Hematopoietic multipotent progenitor cell treated with erythropoietin and hydrocortisone succinate and interleukin-3 and kit ligand, for 4 days (in vitro differentiated cells): ENCODE measurements around the gene TCP10L.
"Not testable (repeated sequence)": the region's sequence is repeated elsewhere in the genome, so short reads cannot be mapped to it uniquely, and the experiment has no call there.

Experiments
- DNase-seq: peaks from one replicate; pipeline ENCODE4 v3.0.0-alpha.2; 2015

Gene TCP10L

DNA sequence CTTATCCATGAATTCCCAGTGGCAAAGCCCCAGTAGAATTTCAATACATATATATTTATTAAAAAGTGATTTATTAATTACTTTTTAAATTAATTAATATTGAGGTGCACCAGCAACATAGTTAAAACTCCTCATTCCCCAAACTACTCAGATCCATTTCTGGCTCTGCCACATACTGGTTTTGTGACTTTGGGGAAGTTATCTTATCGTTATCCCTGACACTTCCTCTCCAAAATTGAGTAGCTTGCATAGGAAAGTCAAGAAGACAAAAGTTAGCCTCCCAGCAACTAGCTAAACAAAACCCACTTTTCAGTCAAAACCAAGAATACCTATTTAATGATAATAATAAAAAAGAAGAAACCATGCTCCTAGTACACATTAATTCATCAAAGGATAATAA lies 35.9 kb downstream of the TCP10L start:
- peak; percentile 72 for DNase-seq

DNA sequence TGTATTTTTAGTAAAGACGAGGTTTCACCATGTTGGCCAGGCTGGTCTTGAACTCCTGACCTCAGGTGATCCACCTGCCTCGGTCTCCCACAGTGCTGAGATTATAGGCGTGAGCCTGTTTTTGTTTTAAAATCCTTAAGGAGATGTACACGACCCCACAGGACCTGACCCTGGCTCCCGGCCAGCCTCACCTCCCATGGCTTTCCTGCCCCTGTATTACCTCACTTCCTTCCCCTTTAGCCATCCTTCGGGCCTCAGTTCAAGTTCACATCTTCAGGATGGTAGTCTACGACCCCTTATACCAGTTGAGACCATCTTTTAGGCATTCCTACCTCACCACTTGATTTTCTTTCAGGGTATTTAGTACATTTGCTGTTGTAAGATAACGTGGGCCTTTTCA lies 36.3 kb downstream of the TCP10L start:
- no peak for DNase-seq

DNA sequence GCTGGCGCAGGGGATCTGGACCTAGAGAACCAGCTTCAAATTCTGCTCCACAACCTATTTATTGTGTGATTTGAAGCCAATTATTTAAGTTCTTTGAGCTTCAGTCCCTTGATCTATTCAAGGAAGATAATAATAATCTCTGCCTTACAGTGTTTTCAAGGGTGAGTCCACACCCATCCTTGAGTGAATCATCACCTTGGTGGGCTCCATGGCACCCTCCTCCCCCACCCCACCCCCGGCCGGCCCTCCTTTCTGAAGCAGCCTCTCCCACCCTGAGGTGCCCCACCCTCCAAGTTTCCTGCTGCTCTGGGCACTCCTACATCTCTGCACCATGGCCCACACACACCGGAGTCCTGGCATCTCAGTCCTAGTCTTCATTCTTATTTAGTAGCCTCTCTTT lies 38.3 kb downstream of the TCP10L start:
- peak; percentile 89 for DNase-seq

DNA sequence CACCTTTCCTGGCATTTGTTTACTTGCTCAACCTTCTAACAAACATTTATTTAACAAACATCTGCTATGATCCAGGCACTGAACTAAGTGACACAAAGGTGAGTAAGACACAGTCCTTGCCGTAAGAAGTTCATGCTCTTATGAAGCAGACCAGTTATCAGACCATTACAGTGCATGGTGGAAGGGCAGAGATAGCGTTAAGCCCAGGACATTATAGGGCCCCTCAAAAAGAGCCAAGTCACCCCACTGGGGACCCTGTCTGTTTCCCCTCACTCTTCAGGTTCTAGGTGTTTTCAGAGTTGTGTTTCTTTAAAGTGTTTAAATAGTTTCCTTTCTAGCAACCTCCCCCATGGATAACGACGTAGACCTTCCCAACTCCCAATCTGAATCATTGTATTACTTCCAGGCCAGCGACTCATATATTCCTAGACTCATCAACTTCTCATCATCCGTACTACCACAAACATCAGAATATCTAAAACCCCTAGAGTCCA lies 39.3 kb downstream of the TCP10L start:
- peak; percentile 80 for DNase-seq

DNA sequence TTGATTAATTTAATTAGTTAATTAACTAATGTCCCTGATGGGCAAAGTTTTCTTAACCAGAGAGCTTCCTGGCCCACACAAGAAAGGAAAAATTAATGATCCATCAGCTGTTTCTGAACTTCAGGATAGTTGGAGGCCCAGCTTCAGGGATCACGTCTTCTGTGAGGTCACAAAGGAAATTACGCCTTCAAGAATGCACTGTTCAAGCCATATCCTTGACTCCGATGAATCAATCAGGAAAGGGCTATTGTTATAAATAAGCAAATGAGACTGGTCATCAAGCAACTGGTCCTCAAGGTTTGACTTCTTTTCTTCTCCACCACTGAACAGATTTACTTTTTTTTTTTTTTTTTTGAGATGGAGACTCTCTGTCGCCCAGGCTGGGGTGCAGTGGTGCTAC lies 40.6 kb downstream of the TCP10L start:
- no peak for DNase-seq

DNA sequence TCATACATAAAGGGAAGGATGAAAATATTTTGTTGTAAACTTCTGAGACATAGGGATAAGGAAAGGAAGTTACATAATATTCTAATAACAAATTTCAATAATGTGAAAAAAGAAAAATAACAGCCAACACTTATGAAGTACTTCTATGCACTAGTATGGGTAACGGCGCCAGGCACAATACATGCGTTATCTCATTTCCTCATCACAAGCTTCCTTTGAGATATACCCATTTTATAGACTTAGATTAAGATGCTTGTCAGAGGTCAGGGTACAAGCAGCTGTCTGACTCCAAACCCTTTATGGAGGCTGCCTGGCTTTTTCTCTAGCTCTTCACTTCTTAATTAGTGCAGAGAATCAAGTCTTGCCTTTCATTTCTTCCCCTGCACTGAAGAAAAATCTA lies 41.3 kb downstream of the TCP10L start:
- no peak for DNase-seq

DNA sequence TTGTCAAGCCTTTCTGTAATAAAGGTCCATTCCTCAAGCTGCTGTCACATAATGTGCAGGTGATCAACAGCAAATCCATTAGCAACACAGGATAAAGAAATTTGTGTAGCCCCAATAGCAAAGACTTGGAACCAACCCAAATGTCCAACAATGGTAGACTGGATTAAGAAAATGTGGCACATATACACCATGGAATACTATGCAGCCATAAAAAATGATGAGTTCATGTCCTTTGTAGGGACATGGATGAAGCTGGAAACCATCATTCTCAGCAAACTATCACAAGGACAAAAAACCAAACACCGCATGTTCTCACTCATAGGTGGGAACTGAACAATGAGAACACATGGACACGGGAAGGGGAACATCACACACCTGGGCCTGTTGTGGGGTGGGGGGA lies 42.3 kb downstream of the TCP10L start:
- DNase-seq = not testable (repeated sequence)

DNA sequence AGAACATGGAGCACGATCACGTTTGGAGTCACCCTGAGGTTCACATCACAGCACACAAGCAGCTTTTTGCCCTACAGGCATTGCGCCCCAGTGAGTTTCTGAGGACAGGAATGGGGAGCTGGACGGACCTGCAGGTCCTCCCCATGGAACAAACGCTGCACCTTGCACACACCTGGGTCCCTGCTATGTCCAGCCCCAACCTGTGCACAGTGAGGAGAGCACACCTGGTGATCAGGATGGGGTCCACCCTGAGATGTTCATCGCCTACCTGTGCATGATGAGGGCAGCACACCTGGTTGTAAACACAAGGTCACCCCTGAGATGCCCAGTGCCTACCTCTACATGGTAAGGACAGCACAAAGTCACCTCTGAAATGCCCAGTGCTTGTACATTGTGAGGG lies 45.9 kb downstream of the TCP10L start:
- no peak for DNase-seq

DNA sequence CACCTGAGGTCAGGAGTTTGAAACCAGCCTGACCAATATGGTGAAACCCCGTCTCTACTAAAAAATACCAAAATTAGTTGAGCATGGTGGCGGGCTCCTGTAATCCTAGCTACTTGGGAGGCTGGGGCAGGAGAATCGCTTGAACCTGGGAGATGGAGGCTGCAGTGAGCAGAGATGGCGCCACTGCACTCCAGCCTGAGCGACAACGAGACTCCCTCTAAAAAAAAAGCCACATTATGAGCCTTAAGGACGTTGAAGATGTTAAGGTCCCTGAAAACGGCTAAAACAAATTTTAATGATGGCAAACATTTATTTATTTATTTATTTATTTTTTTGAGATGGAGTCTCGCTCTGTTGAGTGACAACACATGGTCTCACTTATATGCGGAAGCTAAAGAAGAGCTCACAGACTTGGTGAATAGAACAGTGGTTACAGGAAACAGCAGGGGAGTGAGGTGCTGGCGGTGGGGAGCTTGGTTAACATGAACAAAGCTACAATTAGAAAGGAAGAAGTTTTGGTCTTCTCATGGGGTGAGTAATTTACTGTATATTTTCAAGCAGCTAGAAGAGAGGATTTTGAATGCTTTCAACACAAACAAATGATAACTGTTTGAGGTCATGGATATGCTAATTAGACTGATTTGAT lies 47.1 kb downstream of the TCP10L start:
- DNase-seq = no peak

DNA sequence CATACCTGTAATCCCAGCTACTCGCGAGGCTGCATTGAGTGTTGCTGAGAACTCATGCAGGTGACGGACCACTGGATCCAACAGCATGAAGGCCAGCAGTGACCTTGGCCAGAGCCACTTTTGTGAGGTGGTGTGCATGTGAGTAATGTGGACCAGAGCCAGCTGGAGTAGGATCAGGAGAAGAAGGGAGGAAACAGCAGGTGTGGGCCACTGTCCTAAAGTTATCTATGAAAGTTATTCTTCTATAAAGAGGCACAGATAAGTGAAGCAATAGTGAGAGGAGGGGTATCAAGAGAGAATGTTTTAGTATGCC lies 47.8 kb downstream of the TCP10L start:
- no peak for DNase-seq

DNA sequence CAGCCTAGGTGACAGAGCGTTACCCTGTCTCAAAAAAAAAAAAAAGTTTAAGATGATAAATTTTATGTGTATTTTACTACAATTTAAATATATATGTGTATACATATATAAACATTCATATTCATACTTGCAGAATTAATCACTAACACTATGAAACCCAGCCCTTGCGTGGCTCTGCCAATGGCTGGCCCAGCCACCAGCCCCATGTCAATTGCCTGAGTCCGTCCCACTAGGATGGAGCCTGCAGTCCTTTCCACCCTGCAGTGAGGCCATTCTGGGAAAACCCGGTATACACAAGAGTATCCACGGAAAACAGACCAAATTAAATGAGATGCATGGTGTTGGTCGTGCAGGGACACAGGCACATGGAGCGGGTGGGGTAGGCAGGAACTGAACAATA lies 49.7 kb downstream of the TCP10L start:
- no peak for DNase-seq

DNA sequence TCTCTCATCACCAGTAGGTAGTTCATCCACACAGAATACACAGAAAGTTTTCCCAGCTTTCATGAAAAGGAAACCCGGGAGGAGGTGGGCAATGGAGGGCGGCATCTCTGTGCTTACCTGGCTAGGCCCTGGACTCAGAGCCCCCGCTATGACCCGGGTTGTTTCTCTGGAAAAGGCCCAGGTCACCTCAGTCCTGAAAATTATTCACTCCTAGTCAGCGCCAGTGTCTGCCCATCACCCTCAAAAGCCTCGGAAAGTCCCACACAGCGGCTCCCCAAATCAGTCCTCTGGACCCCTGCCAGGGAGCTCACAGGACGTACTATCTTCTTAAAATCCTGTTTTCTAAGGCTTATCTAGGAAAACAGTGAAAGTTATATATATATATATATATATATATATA lies 51.2 kb downstream of the TCP10L start:
- DNase-seq = no peak

DNA sequence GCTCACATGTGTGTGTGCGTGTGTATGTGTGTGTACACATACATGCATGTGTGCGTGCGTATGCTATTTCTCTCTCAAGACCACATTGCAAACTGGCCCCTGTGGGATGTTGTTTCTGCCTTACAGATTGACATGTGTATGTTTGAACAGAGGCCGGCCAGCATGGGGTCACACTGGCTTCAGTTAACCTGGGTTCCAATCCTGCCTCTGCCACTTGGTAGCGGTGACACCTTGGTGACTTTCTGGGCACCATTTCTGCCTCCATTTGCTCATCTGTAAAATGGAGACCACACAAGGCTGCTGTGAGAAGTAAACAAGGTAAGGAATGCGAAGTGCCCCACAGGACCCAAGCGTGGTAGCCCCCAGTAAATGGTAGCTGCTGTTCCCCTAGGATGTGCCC lies 51.7 kb downstream of the TCP10L start:
- no peak for DNase-seq

DNA sequence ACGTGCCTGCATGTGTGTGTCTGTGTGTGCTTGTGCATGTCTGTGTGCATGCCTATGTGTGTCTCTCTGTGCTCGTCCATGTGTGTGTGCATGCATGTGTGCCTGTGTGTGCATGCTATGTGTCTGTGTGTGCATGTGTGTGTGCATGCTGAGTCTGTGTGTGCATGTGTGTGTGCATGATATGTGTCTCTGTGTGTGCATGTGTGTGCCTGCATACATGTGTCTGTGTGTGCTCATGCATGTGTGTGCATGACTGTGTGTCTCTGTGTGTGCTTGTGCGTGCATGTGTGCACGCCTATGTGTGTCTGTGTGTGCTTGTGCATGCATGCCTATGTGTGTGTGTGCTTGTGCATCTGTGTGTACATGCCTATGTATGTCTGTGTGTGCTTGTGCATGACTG lies 52.3 kb downstream of the TCP10L start:
- DNase-seq = no peak

DNA sequence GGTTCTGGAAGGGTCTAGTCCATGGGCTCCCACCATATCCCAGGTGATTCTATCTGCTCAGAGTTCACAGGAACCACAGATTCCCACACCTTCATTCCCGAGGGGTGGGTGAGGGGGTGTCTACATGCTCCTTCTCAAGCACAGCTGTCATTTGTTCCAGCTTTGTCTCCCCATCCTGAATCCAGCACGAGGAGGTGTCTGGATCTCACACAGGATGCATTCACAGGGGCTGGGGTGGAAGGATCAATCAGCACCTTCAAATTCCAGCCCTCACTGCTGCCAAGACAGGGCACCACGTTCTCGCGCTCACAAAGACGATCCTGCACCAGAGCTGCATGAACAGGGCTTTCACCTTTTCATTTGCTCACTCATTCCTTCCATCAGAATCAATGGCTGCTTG lies 52.7 kb downstream of the TCP10L start:
- no peak for DNase-seq

DNA sequence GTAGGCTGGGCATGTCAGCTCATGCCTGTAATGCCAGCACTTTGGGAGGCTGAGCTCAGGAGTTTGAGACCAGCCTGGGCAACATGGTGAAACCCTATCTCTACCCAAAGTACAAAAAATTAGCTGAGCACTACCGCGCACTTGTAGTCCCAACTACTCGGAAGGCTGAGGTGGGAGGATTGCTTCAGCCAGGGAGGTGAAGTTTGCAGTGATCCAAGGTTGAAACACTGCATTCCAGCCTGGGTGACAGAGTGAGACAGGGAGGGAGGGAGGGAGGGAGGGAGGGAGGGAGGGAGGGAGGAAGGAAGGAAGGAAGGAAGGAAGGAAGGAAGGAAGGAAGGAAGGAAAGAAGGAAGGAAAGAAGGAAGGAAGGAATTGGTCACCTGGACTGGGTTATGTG lies 53.8 kb downstream of the TCP10L start:
- not testable (repeated sequence) for DNase-seq

DNA sequence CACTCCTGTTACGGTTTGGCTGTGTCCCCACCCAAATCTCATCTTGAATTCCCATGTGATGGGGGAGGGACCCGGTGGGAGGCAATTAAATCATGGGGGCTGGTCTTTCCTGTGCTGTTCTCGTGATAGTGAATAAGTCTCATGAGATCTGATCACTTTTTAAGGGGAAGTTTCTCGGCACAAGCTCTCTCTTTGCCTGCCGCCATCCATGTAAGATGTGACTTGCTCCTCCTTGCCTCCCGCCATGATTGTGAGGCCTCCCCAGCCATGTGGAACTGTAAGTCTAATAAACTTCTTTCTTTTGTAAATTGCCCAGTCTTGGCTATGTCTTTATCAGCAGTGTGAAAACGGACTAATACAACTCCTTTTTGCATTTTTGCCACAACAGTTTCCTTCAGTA lies 54.5 kb downstream of the TCP10L start:
- not testable (repeated sequence) for DNase-seq

DNA sequence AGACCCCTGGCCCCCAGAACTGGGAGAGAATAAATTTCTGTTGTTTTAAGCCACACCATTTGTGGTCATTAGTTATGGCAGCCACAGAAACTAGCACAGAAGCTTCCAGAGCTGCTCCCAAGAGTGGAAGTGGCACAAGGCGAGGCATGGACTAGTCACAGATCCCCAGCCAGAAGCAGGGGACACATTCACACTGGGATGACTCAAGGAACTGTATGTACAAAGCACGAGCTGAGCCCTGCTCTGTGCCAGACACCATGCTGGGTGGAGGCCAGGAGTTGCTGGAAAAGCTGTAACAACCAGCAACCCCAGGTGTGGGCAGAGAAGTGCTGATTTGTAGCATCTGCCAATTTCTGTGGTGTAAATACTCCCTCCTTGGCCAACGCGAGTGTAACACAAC lies 55.6 kb downstream of the TCP10L start:
- DNase-seq = no peak

DNA sequence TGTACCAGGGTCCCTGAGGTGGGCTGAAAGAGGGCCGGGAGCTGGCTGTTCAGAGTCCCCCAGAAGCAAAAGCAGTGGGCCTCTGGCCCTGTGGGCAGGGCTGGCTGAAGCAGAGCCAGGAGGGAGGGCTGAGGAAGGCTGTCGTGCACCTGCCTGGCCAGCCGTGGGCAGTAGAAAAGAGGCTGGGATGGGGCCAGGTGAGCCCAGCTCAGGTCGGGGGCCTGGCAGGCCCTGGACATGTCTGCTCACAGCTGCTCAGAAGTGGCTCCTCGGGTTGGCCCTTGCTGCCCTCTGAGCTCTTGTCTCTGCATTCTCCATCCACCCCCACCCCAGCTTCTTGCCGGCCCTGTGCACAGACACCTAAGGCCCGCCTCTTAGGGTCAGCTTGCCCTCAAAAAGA lies 60.0 kb downstream of the TCP10L start:
- no peak for DNase-seq

DNA sequence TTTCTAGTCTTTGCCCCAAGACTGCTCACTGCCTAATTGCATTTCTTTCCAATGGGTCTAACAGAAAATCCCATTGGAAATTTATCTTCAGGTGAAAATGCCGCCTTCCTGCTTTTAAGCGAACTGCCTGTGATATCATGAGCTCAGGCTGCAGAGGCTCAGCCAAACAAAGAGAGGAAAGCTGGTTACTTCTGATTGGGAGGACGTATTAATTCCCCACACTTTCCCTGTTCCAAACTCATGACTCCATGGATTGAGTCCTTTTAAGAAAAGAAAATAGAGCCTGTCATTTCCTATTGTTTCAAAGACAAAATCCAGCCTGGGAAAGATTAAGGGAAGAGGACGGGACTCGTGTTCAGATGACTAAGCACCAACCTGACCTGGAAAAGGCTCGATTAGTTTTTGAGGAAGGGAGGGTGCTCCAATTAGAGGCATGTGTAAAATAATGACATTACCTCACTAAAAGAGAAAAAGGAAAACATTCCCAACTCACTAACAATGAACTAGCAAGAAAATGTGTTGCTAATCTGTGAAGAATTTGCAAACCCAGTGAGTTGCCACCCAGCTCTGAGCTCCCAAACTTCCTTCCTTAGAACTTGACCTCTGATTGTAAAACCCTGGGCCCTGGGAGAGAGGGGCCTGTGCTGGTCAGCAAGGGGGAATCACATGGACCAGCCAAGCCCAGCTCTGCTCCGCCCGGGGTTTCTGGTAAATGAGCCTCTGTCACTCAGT lies 61.2 kb downstream of the TCP10L start:
- DNase-seq = no peak
